SK-N-SH treated with all-trans-retinoic acid at 6 μM for 48 hours (cell line): ENCODE results near the gene CFAP20DC.

Experiments used
- ESRRG ChIP-seq: fragments of 250-450 bp; sonication (Bioruptor Pico); IDR thresholded peaks from 2 replicates; pipeline ENCODE4 v1.6.1; 2021; ENCODE audit warnings: mild to moderate bottlenecking
- GLIS3 ChIP-seq: fragments of 250-450 bp; sonication (Bioruptor Pico); IDR thresholded peaks from 2 replicates; pipeline ENCODE4 v1.5.0; 2020; ENCODE audit warnings: mild to moderate bottlenecking, moderate library complexity
- ISL1 ChIP-seq: fragments of 250-450 bp; sonication (Bioruptor Pico); IDR thresholded peaks from 2 replicates; pipeline ENCODE4 v2.1.2; 2022; ENCODE audit warnings: mild to moderate bottlenecking, moderate library complexity
- PPARA ChIP-seq: fragments of 250-450 bp; sonication (Bioruptor Pico); IDR thresholded peaks from 2 replicates; pipeline ENCODE4 v1.5.0; 2020; ENCODE audit warnings: mild to moderate bottlenecking, borderline replicate concordance
- RARB ChIP-seq: fragments of 250-450 bp; sonication (Bioruptor Pico); IDR thresholded peaks from 2 replicates; pipeline ENCODE4 v1.8.0; 2021; ENCODE audit warnings: mild to moderate bottlenecking, moderate library complexity
- TCF4 ChIP-seq: fragments of 250-450 bp; sonication (Bioruptor Pico); IDR thresholded peaks from 2 replicates; pipeline ENCODE4 v1.8.0; 2021; ENCODE audit warnings: mild to moderate bottlenecking, moderate library complexity, borderline replicate concordance
- ZFP3 ChIP-seq: fragments of 250-450 bp; sonication (Bioruptor Pico); IDR thresholded peaks from 2 replicates; pipeline ENCODE4 v1.5.0; 2020; ENCODE audit warnings: mild to moderate bottlenecking, moderate library complexity
- ZFP30 ChIP-seq: fragments of 450-650 bp; formaldehyde crosslinking; IDR thresholded peaks from 2 replicates; pipeline ENCODE4 v1.5.0; 2022; ENCODE audit warnings: mild to moderate bottlenecking, moderate library complexity
- ZNF70 ChIP-seq: fragments of 450-650 bp; formaldehyde crosslinking; IDR thresholded peaks from 2 replicates; pipeline ENCODE4 v1.5.0; 2020; ENCODE audit warnings: mild to moderate bottlenecking, moderate library complexity
- ZNF8 ChIP-seq: fragments of 450-650 bp; formaldehyde crosslinking; IDR thresholded peaks from 2 replicates; pipeline ENCODE4 v1.5.0; 2020; ENCODE audit warnings: mild to moderate bottlenecking, moderate library complexity
- TF ChIP-seq, protein P1 (sequence below): fragments of 250-450 bp; sonication (Bioruptor Pico); IDR thresholded peaks from 2 replicates; pipeline ENCODE4 v1.8.0; 2020; ENCODE audit warnings: mild to moderate bottlenecking, moderate library complexity, borderline replicate concordance
- TF ChIP-seq, protein P2 (sequence below): fragments of 250-450 bp; sonication (Bioruptor Pico); IDR thresholded peaks from 2 replicates; pipeline ENCODE4 v1.5.1; 2020; ENCODE audit warnings: low read depth, mild to moderate bottlenecking, moderate library complexity
- TF ChIP-seq, protein P3 (sequence below): fragments of 250-450 bp; sonication (Bioruptor Pico); IDR thresholded peaks from 2 replicates; pipeline ENCODE4 v1.8.0; 2021; ENCODE audit warnings: low read depth, mild to moderate bottlenecking, moderate library complexity, borderline replicate concordance
- TF ChIP-seq, protein P4 (sequence below): fragments of 250-450 bp; sonication (Bioruptor Pico); IDR thresholded peaks from 2 replicates; pipeline ENCODE4 v1.5.0; 2020; ENCODE audit warnings: mild to moderate bottlenecking, moderate library complexity

DNA sequence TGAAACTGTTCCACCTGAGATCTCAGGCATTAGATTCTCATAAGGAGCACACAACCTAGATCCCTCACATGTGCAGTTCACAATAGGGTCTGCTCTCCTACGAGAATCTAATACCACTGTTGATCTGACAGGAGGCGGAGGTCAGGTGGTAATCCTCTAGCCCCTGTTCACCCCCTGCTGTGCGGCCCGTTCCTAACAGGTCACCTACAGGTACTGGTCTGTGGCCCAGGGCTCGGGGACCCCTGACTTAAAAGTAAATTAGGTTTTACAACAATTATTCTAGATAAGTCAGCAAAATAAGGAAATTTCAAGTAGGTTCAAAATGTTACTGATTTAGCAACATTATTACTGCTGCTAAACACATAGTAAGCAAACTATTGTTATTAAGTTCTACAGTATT lies 58.2 kb downstream of the CFAP20DC start:
- TF ChIP-seq ZFP3 (CRISPR knock-in tag) (no peak), ISL1 (no peak), GLIS3 (CRISPR knock-in tag) (no peak), TCF4 (CRISPR knock-in tag) (no peak), ZNF70 (CRISPR knock-in tag) (no peak), ESRRG (CRISPR knock-in tag) (no peak), PPARA (no peak), ZFP30 (CRISPR knock-in tag) (no peak), ZNF8 (CRISPR knock-in tag) (no peak), RARB (CRISPR knock-in tag) (no peak)
- TF ChIP-seq, protein P1, sequence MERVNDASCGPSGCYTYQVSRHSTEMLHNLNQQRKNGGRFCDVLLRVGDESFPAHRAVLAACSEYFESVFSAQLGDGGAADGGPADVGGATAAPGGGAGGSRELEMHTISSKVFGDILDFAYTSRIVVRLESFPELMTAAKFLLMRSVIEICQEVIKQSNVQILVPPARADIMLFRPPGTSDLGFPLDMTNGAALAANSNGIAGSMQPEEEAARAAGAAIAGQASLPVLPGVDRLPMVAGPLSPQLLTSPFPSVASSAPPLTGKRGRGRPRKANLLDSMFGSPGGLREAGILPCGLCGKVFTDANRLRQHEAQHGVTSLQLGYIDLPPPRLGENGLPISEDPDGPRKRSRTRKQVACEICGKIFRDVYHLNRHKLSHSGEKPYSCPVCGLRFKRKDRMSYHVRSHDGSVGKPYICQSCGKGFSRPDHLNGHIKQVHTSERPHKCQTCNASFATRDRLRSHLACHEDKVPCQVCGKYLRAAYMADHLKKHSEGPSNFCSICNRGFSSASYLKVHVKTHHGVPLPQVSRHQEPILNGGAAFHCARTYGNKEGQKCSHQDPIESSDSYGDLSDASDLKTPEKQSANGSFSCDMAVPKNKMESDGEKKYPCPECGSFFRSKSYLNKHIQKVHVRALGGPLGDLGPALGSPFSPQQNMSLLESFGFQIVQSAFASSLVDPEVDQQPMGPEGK (CRISPR knock-in tag): no peak
- TF ChIP-seq, protein P2, sequence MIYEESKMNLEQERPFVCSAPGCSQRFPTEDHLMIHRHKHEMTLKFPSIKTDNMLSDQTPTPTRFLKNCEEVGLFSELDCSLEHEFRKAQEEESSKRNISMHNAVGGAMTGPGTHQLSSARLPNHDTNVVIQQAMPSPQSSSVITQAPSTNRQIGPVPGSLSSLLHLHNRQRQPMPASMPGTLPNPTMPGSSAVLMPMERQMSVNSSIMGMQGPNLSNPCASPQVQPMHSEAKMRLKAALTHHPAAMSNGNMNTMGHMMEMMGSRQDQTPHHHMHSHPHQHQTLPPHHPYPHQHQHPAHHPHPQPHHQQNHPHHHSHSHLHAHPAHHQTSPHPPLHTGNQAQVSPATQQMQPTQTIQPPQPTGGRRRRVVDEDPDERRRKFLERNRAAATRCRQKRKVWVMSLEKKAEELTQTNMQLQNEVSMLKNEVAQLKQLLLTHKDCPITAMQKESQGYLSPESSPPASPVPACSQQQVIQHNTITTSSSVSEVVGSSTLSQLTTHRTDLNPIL (CRISPR knock-in tag): no peak
- TF ChIP-seq, protein P3, sequence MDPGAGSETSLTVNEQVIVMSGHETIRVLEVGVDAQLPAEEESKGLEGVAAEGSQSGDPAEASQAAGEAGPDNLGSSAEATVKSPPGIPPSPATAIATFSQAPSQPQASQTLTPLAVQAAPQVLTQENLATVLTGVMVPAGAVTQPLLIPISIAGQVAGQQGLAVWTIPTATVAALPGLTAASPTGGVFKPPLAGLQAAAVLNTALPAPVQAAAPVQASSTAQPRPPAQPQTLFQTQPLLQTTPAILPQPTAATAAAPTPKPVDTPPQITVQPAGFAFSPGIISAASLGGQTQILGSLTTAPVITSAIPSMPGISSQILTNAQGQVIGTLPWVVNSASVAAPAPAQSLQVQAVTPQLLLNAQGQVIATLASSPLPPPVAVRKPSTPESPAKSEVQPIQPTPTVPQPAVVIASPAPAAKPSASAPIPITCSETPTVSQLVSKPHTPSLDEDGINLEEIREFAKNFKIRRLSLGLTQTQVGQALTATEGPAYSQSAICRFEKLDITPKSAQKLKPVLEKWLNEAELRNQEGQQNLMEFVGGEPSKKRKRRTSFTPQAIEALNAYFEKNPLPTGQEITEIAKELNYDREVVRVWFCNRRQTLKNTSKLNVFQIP (CRISPR knock-in tag): no peak
- TF ChIP-seq, protein P4, sequence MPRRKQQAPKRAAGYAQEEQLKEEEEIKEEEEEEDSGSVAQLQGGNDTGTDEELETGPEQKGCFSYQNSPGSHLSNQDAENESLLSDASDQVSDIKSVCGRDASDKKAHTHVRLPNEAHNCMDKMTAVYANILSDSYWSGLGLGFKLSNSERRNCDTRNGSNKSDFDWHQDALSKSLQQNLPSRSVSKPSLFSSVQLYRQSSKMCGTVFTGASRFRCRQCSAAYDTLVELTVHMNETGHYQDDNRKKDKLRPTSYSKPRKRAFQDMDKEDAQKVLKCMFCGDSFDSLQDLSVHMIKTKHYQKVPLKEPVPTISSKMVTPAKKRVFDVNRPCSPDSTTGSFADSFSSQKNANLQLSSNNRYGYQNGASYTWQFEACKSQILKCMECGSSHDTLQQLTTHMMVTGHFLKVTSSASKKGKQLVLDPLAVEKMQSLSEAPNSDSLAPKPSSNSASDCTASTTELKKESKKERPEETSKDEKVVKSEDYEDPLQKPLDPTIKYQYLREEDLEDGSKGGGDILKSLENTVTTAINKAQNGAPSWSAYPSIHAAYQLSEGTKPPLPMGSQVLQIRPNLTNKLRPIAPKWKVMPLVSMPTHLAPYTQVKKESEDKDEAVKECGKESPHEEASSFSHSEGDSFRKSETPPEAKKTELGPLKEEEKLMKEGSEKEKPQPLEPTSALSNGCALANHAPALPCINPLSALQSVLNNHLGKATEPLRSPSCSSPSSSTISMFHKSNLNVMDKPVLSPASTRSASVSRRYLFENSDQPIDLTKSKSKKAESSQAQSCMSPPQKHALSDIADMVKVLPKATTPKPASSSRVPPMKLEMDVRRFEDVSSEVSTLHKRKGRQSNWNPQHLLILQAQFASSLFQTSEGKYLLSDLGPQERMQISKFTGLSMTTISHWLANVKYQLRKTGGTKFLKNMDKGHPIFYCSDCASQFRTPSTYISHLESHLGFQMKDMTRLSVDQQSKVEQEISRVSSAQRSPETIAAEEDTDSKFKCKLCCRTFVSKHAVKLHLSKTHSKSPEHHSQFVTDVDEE (CRISPR knock-in tag): no peak
